K562 (cell line): ENCODE results near the gene PRDX3. TPM values are rescaled to one million over a fixed set of nuclear protein-coding genes. Genes with fewer than 3 reads are reported as not detected.

Source experiments
- ATAC-seq: fragments of 200-7000 bp; cut with Tn5 transposase; 3 replicates; pipeline ENCODE4 v1.9.1; 2020; ENCODE audit warnings: moderate library complexity
- BruUV-seq: library from RNA; stranded (reverse); fragments of 400-500 nt; replicated peaks from 2 replicates; lab custom pipeline; 2021; lab: Mats Ljungman, UMichigan
- CTCF ChIA-PET: fragments of 300-600 bp; formaldehyde crosslinking; extraction: SDS; loops from one replicate; lab custom pipeline; 2021; ENCODE audit warnings: low intra/inter-chr PET ratio; lab: Yijun Ruan, JAX
- POLR2A ChIA-PET: fragments of 300-600, 350-650 bp; sonication (Branson Sonifier 250); formaldehyde crosslinking; extraction: SDS; loops from one replicate; lab custom pipeline; 2021; ENCODE audit warnings: antibody characterized with exemption, inconsistent platforms; lab: Yijun Ruan, JAX
- DNase-seq, 4 experiments: peaks; one replicate each; pipeline versions ENCODE4 v3.0.0 to v3.0.0-alpha.2; 2011 to 2018; ENCODE audit warnings: low spot score in 3 of 4, mixed read lengths in 3 of 4; ENCODE audit errors: extremely low read depth in 1 of 4
- FAIRE-seq: peaks from 2 replicates; lab custom pipeline; 2011; peaks lifted over from hg19 to GRCh38; lab: Jason Lieb, UNC
- H2AFZ ChIP-seq: 2 replicates; pipeline ENCODE4 v1.6.0; 2011; ENCODE audit warnings: low read depth, low read length, control low read depth, inconsistent platforms
- H3K27ac ChIP-seq: fragments of 200-600 bp; 3 replicates; pipeline ENCODE4 v1.8.0; 2011; ENCODE audit warnings: low read depth, mild to moderate bottlenecking, control low read depth, inconsistent platforms, low read length, moderate library complexity, mixed read lengths; ENCODE audit errors: extremely low read depth
- H3K27me3 ChIP-seq, 2 experiments: fragments of 300-600 bp in 1 of 2; 2 replicates in 1 of 2; 3 replicates in 1 of 2; pipeline versions ENCODE4 v1.6.0 to v1.8.0; 2011; ENCODE audit warnings: inconsistent platforms in 2 of 2, low read length in 2 of 2, mild to moderate bottlenecking in 1 of 2, mixed read lengths in 1 of 2, moderate library complexity in 1 of 2; ENCODE audit not compliant: control insufficient read depth in 2 of 2, insufficient read depth in 2 of 2
- H3K36me3 ChIP-seq: fragments of 300-600 bp; 3 replicates; pipeline ENCODE4 v1.8.0; 2011; ENCODE audit warnings: mild to moderate bottlenecking, low read length, inconsistent platforms; ENCODE audit not compliant: control insufficient read depth, insufficient read depth
- H3K4me1 ChIP-seq, 2 experiments: fragments of 200-600 bp in 1 of 2; replicated peaks in 1 of 2; 2 replicates in 1 of 2; 3 replicates in 1 of 2; pipeline versions ENCODE4 v1.5.1 to v1.8.0; 2011; ENCODE audit warnings: inconsistent platforms in 2 of 2, low read length in 2 of 2, mild to moderate bottlenecking in 1 of 2, mixed read lengths in 1 of 2, moderate library complexity in 1 of 2; ENCODE audit not compliant: control insufficient read depth in 2 of 2, insufficient read depth in 2 of 2
- H3K4me2 ChIP-seq: 2 replicates; pipeline ENCODE4 v1.6.1; 2011; ENCODE audit warnings: low read length, control low read depth, inconsistent platforms, mixed read lengths; ENCODE audit not compliant: insufficient read depth
- H3K4me3 ChIP-seq: fragments of 200-600 bp; sonication (generic), shearing (Covaris generic); 2 replicates; pipeline ENCODE4 v1.5.1; 2016; ENCODE audit warnings: control low read depth, inconsistent platforms
- H3K79me2 ChIP-seq: fragments of 200-600 bp; 3 replicates; pipeline ENCODE4 v1.8.0; 2011; ENCODE audit warnings: low read length, inconsistent platforms; ENCODE audit not compliant: control insufficient read depth, insufficient read depth
- H3K9ac ChIP-seq, 2 experiments: 2 replicates each; pipeline versions ENCODE4 v1.6.0 to v1.6.1; 2011; ENCODE audit warnings: low read depth in 2 of 2, low read length in 2 of 2, control low read depth in 1 of 2, inconsistent platforms in 1 of 2, mild to moderate bottlenecking in 1 of 2, mixed read lengths in 1 of 2; ENCODE audit not compliant: insufficient read depth in 1 of 2
- H3K9me1 ChIP-seq: one replicate; pipeline ENCODE4 v1.6.0; 2011; ENCODE audit warnings: inconsistent platforms, mild to moderate bottlenecking, low read length, moderate library complexity; ENCODE audit not compliant: control insufficient read depth, insufficient read depth
- H3K9me3 ChIP-seq: replicated peaks from 2 replicates; pipeline ENCODE4 v1.5.1; 2011; ENCODE audit warnings: low read depth, low read length, inconsistent platforms; ENCODE audit not compliant: control insufficient read depth, insufficient read depth
- H4K20me1 ChIP-seq: replicated peaks from 2 replicates; pipeline ENCODE4 v1.6.1; 2011; ENCODE audit warnings: low read length, inconsistent platforms, mixed read lengths; ENCODE audit not compliant: control insufficient read depth, insufficient read depth
- BACH1 ChIP-seq: fragments of 200-800 bp; sonication (Bioruptor generic); IDR thresholded peaks from 2 replicates; pipeline ENCODE4 v1.6.1; 2016; ENCODE audit warnings: missing genetic modification characterization, missing compliant biosample characterization
- CREB1 ChIP-seq, 2 experiments: sonication (generic) in 1 of 2; formaldehyde crosslinking in 1 of 2; IDR thresholded peaks; 2 replicates each; pipeline versions ENCODE4 v1.6.1 to v1.8.0; 2012 to 2022; ENCODE audit warnings: inconsistent platforms in 1 of 2, mild to moderate bottlenecking in 1 of 2, missing genetic modification reagents in 1 of 2, moderate library complexity in 1 of 2
- ELF4 ChIP-seq: fragments of 450-650 bp; formaldehyde crosslinking; IDR thresholded peaks from 2 replicates; pipeline ENCODE4 v1.4.0; 2022; ENCODE audit warnings: missing genetic modification characterization
- FOSL1 ChIP-seq: fragments of 200-800 bp; sonication (Bioruptor generic); conservative IDR thresholded peaks from 2 replicates; pipeline ENCODE4 v1.6.1; 2016; ENCODE audit warnings: missing genetic modification characterization, missing compliant biosample characterization
- MAFF ChIP-seq: IDR thresholded peaks from 2 replicates; pipeline ENCODE4 v1.6.1; 2012; ENCODE audit warnings: low read length, improper control_type of control experiment
- MAFG ChIP-seq: fragments of 450-650 bp; conservative IDR thresholded peaks from 2 replicates; pipeline ENCODE4 v1.6.1; 2016; ENCODE audit warnings: missing genetic modification characterization, missing compliant biosample characterization
- MAFK ChIP-seq: IDR thresholded peaks from 2 replicates; pipeline ENCODE4 v1.6.1; 2011; ENCODE audit warnings: low read length, improper control_type of control experiment
- RREB1 ChIP-seq: fragments of 250-450 bp; sonication (Bioruptor Pico); IDR thresholded peaks from 2 replicates; pipeline ENCODE4 v1.4.0; 2020
- TCF7 ChIP-seq: sonication (generic); IDR thresholded peaks from 2 replicates; pipeline ENCODE4 v1.6.1; 2016; ENCODE audit warnings: antibody characterized with exemption, borderline replicate concordance
- THRAP3 ChIP-seq: fragments of 450-650 bp; IDR thresholded peaks from 2 replicates; pipeline ENCODE4 v1.6.1; 2016; ENCODE audit warnings: mild to moderate bottlenecking, inconsistent platforms, borderline replicate concordance
- YY1 ChIP-seq, 3 experiments: IDR thresholded peaks; 2 replicates each; pipeline ENCODE4 v1.6.1; 2011; ENCODE audit warnings: low read length in 2 of 3, mild to moderate bottlenecking in 2 of 3, moderate library complexity in 2 of 3, borderline replicate concordance in 1 of 3, control low read depth in 1 of 3, low read depth in 1 of 3; ENCODE audit not compliant: insufficient read depth in 3 of 3, insufficient replicate concordance in 2 of 3, control insufficient read depth in 1 of 3, insufficient read length in 1 of 3; ENCODE audit errors: extremely low read depth in 1 of 3
- ZKSCAN1 ChIP-seq: fragments of 150-350 bp; IDR thresholded peaks from 2 replicates; pipeline ENCODE4 v1.6.1; 2016; ENCODE audit warnings: low read depth, low read length
- ZNF316 ChIP-seq: fragments of 450-650 bp; IDR thresholded peaks from 2 replicates; pipeline ENCODE4 v1.6.1; 2016
- WGBS: fragments of 100-300 bp; shearing (Covaris generic); methylation state at CpG from one replicate; pipeline ENCODE4 v1.1.6; 2016; ENCODE audit warnings: low coverage, mixed read lengths; ENCODE audit not compliant: insufficient coverage; ENCODE audit errors: missing lambda C conversion rate; 5-methylcytosine and 5-hydroxymethylcytosine counted together
- in situ Hi-C: fragments of 300-500 bp; cut with MboI; formaldehyde crosslinking; loops from 4 replicates; pipeline ENCODE4 v1.15.0; 2018; ENCODE audit warnings: inconsistent platforms, mixed read lengths
- intact Hi-C: fragments of 100-400 bp; cut with micrococcal nuclease; formaldehyde crosslinking; loops from 2 replicates; pipeline ENCODE4 v1.14.2; 2022
- polyA plus RNA-seq, 8 experiments: library from polyadenylated mRNA; depleted of rRNA in 4 of 8; stranded (reverse) in 5 of 8; unstranded in 3 of 8; fragments of >200 nt; fragmentation: Nextera tagmentation in 2 of 8; fragmentation: Illumina TruSeq in 1 of 8; extraction: Ambion mirVana in 2 of 8; extraction: Trizol in 1 of 8; gene quantifications; 2 replicates each; pipeline versions ENCODE4 v1.2.1 to v1.2.3, GENCODE V29; 2011 to 2014; ENCODE audit warnings: inconsistent platforms in 1 of 8, missing spikeins in 1 of 8
- total RNA-seq, 7 experiments: library from RNA; depleted of rRNA in 6 of 7; stranded (reverse); fragments of >200 nt in 6 of 7; fragmentation: Illumina TruSeq in 2 of 7; extraction: Trizol in 2 of 7; gene quantifications; 2 replicates each; pipeline versions ENCODE4 v1.2.1 to v1.2.3, GENCODE V29; 2011 to 2021; ENCODE audit warnings: low replicate concordance in 1 of 7

The PRDX3 gene
- total and polyA plus RNA-seq, 9 of the 15 experiments (the other 6 are each of a cell fraction or from before 2014, with no cell fraction given) = 122 to 994 (median 173) TPM

- DNase-seq (peak in 2 of 4 experiments; percentile 17 to 47), ATAC-seq (peak; percentile 76), FAIRE-seq (peak; percentile 89)
- H3K9me3 ChIP-seq = no peaks in the 10 kb centered on the region
- no peak overlapping the region for H3K4me3 ChIP-seq
- no peaks in the 10 kb centered on the region for H3K79me2 ChIP-seq
- BruUV-seq = no TSS peak
- H3K27ac ChIP-seq = peak overlapping the region; percentile 63
- H3K4me2 ChIP-seq = peak overlapping the region; percentile 49; the same call in 1 of the 2 replicates
- H3K9me1 ChIP-seq = no peaks in the 10 kb centered on the region
- H3K36me3 ChIP-seq = peaks cover 11% of the 10 kb centered on the region; the same call in 1 of the 3 replicates
- H2AFZ ChIP-seq = peak overlapping the region; percentile 73
- H3K4me1 ChIP-seq = peaks cover 0 to 7% of the 10 kb centered on the region in 2 experiments; a peak in 2 of 5 replicates
- no peaks in the 10 kb centered on the region for H3K27me3 ChIP-seq
- CTCF ChIA-PET = no interaction called here
- intact Hi-C loops = no loop called here
- peak overlapping the region in 1 of 2 experiments; percentile 43; a peak in 2 of 4 replicates for H3K9ac ChIP-seq
- POLR2A ChIA-PET = interaction anchor here (0.5 to 1.8 kb wide), 3 partner anchors 9 to 11 kb away, joined by 3 to 8 read pairs (median 5); no protein-coding TSS in a partner anchor
- in situ Hi-C loops = no loop called here
- WGBS = 46% methylated on average over 4 of the region's 4 CpGs
- no peaks in the 10 kb centered on the region for H4K20me1 ChIP-seq
- TF ChIP-seq ZNF316 (peak; percentile 75), MAFK (peak; percentile 45; the same call in 1 of the 2 replicates), YY1 (IDR thresholded peaks at IDR 0.05; ENCODE audit: borderline replicate concordance in 1 of 3, control insufficient read depth in 1 of 3, extremely low read depth in 1 of 3, insufficient read depth in 3 of 3, insufficient read length in 1 of 3, insufficient replicate concordance in 2 of 3, low read depth in 1 of 3, low read length in 2 of 3) (peak in 1 of 3 experiments; percentile 51), CREB1 (IDR thresholded peaks at IDR 0.05) (no peak), CREB1 (CRISPR knock-in tag; IDR thresholded peaks at IDR 0.05) (no peak), THRAP3 (no peak), MAFG (tag) (peak; percentile 55), FOSL1 (tag) (peak; percentile 56), TCF7 (no peak), BACH1 (peak; percentile 29; the same call in 1 of the 2 replicates), ELF4 (no peak), MAFF (peak; percentile 27; the same call in 1 of the 2 replicates), RREB1 (no peak), ZKSCAN1 (no peak)
These were observed 58.2 kb downstream of the PRDX3 start for GRCh38 chr10:119120413-119120867.
